Activated naive CD8-positive, alpha-beta T cell treated with anti-CD3 and anti-CD28 coated beads, Interleukin-2, amount 50 U/mL, for 16 hours (primary cell): ENCODE data around the gene HRH2.
"Not testable (repeated sequence)": the region's sequence is repeated elsewhere in the genome, so short reads cannot be mapped to it uniquely, and the experiment has no call there.

Experiments
- DNase-seq: peaks from one replicate; pipeline ENCODE4 v3.0.0-alpha.2; 2020; ENCODE audit warnings: low read depth, low spot score

The HRH2 gene

DNA sequence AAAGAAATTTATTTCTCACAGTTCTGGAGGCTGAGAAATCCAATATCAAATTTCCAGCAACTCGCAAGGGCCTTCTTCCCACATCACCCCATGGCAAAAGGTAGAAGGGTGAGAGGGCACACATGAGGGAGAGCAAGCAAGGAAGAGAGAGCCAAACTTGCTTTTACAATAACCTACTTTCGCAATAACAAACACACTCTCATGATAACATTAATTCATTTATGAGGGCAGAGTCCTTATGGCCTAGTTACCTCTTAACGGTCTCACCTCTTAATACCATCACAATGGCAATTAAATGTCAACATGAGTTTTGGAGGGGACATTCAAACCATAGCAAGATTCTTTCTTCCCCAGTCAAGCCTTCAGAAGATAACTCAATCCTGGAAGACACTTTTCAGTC, 11.6 kb upstream of the HRH2 start:
- DNase-seq: no peak

DNA sequence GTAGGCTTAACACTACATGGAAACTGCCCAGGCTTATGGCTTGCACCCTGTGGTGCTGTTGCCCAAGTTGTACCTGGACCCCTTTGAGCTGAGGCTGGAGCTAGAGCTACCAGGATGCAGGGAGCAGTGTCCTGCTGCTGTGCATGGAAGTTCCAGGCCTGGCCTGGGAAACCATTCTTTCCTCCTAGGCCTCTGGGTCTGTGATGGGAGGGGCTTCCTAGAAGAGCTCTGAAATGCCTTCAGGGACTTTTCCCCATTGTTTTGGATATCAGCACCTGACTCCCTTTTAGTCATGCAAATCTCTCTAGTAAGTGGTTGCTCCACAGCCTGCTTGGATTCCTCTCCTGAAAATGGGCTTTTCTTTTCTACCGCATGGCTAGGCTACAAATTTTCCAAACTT, 7.9 kb upstream of the HRH2 start:
- DNase-seq: no peak

DNA sequence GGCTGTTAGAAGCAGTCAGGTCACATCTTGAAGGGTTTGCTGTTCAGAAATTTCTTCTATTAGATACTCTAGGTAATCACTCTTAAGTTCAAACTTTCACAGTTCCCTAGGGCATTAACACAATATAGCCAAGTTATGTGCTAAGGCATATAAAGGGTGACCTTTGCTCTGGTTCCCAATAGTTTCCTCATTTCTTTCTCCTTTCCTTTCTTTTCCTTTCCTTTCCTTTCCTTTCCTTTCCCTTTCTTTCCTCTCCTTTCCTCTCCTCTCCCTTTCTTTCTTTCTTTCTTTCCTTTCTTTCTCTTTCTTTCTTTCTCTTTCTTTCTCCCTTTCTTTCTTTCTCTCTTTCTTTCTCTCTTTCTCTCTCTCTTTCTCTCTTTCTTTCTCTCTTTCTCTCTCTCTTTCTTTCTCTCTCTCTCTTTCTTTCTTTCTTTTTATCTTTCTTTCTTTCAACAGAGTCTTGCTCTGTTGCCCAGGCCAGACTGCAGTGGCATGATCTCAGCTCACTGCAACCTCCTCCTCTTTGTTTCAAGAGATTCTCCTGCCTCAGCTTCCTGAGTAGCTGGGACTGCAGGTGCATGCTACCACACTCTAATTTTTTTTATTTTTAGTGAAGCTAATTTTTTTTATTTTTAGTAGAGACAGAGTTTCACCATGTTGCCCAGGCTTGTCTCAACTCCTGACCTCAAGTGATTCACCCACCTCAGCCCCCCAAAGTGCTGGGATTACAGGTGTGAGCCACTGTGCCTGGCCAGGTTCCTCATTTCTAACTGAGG, 7.3 kb upstream of the HRH2 start:
- not testable (repeated sequence) for DNase-seq

GRCh38 chr5:175652741-175653663, 4.9 kb upstream of the HRH2 start:
- peak; percentile 53 for DNase-seq

GRCh38 chr5:175653763-175654162, 4.1 kb upstream of the HRH2 start:
- DNase-seq: no peak

DNA sequence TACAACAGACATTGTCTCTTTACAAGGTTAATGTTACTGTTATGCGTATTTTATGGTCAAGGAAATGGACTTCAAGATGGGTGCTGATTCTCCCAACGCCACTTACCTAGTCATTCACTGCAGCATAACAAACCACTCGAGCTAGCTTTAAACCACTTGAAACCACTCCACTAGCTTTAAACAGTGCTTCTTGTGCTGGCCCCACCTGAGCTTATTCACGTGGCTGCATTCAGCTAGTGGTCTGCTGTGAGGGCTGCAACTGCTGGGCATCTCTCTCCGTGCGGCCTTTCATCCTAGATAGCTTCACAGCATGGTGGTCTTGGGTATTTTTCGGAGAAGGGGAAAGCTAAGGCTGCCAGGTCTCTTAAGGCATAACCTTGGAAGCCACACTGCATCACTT, 3.5 kb upstream of the HRH2 start:
- no peak for DNase-seq

- no peak for DNase-seq
These were observed 3.1 kb upstream of the HRH2 start for GRCh38 chr5:175654807-175655206.

GRCh38 chr5:175655411-175655810, 2.5 kb upstream of the HRH2 start:
- no peak for DNase-seq

DNA sequence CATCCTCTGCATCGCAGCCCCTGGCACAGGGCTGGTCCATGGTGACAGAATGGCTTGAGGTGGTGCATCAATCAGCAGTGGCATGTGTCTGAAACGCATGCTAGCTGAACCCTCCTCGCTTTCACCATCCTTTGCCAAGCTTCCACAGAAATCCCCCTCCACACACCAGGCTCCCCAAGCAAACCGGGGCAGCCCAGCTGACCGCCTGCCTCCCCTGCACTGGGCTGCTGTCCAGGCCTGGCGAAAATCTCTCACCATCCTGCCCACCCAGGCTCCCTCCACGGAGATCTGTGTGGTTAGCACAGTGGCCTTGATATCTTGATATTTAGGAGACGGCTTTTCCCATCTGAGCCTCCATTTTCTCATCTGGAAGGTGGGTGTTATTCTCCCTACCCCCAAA, 905 bp upstream of the HRH2 start:
- no peak for DNase-seq

- no peak for DNase-seq
These were observed 651 bp downstream of the HRH2 start for GRCh38 chr5:175658299-175659145.

DNA sequence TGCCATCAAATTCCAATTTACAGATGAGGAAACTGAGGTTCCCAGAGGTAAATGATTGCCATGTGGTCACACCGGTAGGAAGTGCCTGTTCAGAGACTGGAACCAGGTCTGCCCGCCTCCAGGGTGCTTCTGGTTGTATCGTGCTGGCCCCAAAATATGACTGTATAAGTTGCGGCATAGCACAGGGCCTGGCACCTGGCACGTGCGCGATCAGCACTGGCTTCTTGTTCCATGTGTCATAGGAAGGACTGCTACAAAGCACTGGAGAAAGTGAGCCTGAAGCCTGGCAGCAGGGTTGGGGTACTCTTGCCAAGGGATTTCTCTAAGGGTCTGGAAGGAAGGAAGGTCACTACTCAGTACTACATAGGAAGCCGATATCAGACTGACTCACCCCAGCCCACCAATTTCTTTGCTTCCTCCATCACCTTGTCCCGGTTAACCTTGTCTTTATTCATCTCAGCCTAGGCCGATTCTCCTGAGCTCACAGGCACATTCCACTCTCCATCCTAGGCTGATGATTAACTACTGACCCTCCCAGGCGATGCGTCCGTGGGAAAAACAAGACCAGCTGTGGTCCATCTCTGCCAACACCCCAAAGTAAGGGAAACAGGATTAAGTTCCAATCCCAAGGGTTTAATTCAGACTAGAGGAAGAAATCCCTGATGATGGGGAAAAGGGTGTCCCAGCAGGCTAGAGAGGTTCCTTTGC, 1.8 kb downstream of the HRH2 start:
- DNase-seq: no peak

- DNase-seq: no peak
These were observed 5.6 kb downstream of the HRH2 start for GRCh38 chr5:175663186-175664184.

- DNase-seq: no peak
These were observed 6.9 kb downstream of the HRH2 start for GRCh38 chr5:175664723-175665122.

- DNase-seq: no peak
These were observed 8.3 kb downstream of the HRH2 start for GRCh38 chr5:175666216-175666615.

DNA sequence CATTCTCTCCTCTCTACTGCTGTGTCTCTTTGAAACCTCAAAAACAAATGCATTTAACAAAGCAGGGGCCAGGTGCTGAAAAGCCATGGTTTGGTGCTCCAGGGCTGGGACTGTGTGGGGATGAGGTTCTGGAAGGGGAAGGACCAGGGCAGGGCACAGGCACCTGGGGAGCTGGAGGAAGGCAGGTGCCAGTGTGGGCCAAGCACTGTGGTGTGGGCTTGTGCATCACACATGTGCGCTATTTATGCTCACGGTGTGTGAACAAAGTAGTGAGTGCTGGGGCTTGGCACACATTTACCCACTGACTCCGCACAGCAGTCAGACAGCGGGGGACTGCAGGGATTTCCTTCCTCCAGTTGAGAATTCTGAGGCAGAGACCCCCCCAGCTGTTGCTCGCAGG, 10.1 kb downstream of the HRH2 start:
- DNase-seq: no peak

DNA sequence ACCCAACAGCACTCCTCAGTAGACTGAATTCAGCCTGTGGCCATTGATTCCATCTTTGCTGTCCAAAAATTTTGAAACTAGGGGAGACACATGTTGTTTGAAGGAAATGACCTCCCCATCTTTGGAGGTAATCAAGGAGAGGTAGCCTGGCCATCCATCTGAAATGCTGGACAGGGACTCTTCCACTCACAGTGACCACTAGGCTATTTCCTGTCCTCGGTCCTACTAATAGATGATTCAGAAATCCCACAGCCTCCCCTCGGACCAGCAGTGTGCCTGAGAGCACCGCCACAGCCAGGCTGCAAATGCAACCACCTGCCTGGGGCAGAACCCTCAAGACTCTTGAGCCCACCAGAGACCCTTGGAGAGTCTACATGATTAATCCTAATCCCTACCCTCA, 12.5 kb downstream of the HRH2 start:
- no peak for DNase-seq

DNA sequence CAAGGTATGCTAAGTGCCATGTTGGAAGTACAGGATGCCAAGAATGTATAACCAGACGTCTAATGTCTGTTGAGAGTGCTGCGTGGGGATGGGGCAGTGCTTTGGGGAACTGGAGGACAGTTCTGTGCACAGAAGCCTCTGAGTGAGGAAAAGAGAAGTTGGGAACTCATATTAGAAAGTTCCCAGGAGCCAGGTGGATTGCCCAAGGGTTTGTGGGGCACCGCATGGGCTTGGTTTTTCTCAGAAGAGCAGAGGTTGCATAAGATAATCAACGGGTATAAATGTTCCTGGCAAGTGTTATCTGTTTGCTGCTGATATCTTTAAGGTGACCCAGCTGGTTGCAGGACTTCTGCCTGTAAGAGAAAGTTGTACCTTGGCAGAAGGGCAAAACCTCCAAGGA, 13.1 kb downstream of the HRH2 start:
- no peak for DNase-seq

DNA sequence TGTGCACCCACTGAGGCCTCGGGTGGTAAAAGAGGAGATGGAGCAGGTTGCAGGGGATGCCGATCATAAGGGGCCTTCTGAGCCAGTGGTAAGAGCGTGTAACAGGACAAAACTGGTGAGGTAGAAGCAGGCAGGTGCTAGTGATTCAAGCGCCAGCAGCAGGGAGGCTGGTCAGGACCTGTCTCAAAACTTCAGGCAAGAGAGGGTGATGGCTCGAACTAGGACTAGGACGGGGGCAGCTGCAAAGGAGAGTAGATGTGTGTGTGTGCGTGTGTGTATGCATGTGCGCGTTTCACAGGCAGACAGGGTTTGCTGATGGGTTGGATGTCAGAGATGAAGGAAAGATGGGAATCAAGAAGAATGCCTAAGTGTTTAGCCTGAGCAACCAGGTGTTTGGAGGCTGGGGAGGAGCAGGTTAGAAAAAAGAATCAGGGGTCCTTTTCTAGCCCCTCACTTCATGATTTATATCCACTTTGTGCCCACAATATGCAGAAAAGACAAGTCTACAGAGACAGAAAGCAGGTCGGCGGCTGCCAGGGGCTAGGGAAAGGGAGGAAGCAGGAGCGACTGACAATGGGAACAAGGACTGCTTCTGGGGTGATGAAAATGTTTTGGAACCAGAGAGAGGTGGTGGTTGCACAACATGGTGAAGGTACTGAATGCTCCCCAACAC, 15.2 kb downstream of the HRH2 start:
- no peak for DNase-seq

DNA sequence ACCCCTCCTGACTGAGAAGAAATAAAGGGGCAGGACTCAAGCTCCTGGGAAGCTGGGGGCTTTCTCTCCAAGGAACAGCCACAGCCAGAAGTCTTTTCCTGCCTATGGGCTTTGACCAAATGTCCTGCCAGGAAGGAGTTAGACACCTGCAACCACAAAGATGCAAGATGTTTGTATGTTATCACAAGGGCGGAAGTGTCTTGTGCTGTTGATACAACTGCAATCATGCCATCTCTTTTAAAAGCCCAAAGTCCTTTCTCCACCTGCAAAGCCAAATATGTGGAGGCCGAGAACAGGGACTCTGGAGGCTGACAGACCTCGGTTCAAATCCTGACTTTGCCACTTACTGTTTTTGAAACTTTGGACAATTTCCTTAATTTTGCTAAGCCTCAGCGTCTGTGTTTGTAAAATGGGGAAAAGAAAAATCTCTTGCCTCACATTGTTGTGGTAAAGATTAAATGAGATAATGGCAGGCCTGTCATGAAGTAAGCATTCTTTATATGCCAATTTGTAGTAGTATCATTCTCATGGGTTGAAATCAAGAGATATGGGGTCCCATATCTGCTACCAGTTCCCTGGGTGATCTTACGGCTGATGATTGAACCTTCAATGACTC, 17.0 kb downstream of the HRH2 start:
- DNase-seq: no peak
